Esophagus mucosa (tissue), 1 donor: ENCODE data around the gene FBXO44. TPM values are rescaled to one million over a fixed set of nuclear protein-coding genes. Genes with fewer than 3 reads are reported as not detected.
A peak's percentile ranks its signal among the peaks of the same experiment; 100 is the strongest.

Source experiments
- ATAC-seq: fragments of 200-7000 bp; cut with Tn5 transposase; one replicate; pipeline ENCODE4 v1.9.1; 2020
- total RNA-seq: library from RNA; stranded (reverse); gene quantifications from one replicate; pipeline ENCODE4 v1.2.4, GENCODE V29; 2023
- donor health status: DM: yes; HTN: yes; CAD: no.

The FBXO44 gene
- total RNA-seq, 1 donor from 2014 or later, result 6.4 TPM

DNA sequence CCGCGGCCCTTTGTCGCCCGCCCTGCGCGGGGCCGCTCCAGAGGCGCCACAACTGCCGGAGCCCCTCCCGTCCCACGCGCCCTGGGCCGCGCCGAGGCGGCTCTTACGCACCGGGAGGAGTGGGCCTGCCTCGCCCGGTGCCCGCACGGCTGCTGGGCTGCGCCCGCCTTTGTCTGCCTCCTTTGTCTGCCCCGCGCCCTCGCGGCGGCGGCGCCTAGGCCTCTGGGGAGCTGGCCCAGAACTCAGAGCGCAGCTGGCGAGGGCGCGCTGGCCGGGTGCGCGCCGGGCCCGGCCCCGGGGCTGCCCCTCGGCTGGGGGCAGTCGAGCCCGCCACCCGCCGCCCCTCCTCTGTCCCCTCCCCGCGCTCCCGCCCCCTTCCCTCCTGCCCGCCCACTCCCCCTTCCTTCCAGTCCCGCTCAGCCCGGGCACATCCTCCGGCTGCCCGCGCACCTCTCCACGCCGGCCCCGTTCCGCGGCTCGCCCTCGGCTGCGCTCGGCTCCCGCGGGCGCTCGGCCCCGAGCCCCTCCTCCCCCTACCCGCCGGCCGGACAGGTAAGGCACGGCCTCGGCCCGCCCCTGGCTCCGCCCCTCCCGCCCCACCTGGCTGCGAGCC is 36.7 kb downstream of the FBXO44 start, which contains the start of gene DRAXIN:
Gene DRAXIN (plus strand): TSS at position 409 of the 613 bp plus-strand sequence. CDS start 14,549 bp downstream, outside the sequence.
- peak; percentile 38 for ATAC-seq

DNA sequence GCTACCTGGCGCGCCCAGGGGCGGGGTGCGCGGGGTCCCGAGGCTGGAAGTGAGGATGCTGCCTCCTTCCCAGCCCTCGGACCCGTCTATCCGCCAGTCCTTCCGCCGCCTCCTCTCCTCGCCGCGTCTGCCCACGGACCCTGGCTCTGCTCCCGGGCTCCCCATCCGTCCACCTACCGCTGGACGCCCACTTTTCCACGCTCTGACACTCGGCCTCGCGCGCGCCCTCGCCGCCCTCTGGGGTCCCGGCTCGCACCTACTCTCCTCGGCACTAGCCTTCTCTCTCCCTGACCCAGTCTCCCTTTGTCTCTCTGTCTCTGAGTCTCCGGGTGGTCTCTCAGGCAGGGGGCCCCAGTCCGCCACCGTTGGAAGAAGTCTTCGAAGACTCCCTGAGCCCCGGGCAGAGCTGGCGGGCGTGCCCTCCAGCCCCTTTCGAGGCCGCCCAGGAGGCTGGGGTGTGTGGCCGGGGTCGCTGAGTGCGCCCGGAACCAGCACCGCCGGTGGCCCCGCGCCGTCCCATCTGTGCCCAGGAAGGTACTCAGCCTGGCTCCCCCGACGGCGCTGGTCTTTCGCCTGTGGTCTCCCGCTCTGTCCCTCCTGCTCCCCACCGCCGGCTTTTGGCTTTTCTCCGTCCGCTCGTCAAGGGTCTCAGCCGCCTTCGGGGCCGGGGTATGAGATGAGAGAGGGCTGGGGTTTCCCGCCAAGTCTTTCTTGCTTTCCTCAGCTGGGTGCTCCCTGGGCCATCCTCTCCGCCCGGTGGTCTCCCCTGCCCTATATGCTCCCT is 37.4 kb downstream of the FBXO44 start:
- no peak for ATAC-seq

DNA sequence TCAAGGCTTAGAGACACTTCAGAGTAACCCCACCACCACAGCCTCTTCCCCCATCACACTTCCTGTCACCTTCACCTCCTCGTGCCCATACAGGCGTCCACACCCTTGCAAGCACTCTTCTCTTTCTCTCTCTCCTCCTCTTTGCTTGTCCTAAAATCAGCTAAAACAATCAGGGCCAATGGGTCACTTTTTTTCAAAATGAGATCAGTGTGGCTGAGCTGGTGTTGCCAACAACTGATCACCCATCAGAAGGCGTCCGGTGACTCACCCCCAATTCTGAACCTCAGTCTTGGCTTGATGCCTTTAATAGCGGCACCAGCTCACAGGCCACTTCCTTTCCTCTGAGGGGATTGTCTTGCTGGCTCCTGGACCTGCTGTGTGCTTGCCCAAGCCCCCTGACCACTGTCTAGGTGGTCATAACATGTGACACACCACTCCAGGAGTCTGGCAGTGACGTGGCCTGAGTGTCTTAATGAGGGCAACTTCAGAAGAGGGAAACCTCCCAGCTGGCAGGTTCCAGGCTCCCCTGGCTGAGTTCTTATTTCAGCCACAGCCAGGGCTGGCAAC is 38.4 kb downstream of the FBXO44 start:
- ATAC-seq, result peak; percentile 57

DNA sequence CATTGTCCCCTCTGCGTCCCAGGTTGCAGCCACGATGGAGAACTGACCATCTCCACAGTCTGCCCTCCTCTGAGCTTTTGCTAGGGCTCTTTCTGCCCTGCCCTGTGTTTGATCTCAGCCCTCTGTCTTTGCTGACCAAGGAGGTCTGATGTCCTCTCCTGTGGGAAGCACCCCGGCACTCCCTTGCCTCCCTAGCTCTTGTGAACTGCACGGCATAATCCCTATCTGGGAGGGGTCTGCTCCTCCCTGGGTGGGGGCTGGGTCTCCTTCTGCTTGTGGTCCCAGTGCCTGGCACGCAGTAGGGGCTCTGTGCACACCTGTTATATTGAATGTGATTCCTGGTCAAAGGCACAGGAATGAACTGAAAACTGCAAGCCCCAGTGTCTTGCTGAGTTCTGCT is 39.2 kb downstream of the FBXO44 start:
- no peak for ATAC-seq

DNA sequence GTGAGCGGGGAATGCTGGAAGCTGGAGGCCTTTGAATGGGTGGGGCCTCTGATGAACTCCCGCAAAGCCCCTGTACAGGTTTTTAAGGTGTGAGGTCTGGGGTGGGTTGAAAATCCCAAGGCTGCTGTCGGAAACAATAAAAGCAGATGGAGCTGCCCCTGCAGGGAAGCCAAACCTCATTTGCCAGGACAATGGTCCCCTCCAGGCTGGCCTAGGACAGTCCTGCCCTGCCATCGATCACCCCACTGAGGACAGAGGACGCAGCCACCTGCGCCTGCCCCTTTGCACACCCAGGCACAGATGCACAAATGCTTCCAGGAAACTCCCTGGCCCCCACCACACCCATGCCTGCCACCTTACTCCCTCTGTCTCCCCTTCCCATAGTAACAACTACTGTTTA is 41.2 kb downstream of the FBXO44 start:
- ATAC-seq, result no peak

DNA sequence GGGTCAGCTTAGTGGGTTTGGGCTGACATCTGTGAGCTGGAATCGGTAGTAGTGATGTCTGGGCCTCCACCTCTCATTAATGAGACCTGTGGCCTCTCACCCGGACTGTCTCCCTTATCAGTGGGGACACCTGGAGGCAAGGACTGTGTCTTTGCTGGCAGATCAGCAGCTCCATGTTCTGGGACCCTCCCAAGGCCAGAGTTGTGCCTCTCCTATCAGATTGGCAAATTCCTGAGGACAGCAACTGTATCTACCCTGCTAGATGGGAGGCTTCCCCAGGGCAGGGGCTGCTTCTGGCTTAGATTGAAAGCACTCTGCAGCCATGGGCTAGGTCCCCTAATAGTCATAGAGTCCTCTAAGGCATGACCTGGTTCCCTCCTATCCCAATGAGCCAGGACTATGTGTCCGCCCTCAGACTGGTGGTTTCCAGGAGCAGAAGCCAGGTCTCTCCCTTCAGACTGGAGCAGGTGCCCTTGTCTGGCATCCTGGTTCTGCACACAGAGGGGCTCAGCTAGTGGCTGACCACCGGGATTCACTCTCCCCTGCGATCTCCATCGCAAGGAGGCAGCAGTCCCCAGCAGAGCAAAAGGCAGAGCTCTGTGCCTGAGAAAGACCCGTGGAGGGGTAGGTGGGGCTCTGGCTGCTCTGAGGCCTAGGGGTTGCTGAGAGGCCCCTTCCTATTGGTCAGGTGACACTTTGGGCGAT is 42.7 kb downstream of the FBXO44 start:
- no peak for ATAC-seq

DNA sequence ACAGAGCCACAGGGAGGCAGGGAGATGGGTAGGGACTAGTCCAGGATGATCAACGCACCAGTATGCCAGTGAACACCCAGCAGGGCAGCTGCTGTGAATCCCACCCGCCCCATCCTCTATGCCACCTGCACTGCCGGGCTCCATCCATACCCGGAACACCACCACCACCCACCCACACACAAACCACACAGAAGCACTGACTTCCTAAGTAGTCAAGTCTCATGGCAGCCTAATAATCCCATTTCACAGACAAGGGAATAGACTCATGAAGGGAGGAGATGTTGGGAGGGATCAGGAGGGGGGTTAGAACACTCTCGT is 43.2 kb downstream of the FBXO44 start:
- ATAC-seq, result no peak

DNA sequence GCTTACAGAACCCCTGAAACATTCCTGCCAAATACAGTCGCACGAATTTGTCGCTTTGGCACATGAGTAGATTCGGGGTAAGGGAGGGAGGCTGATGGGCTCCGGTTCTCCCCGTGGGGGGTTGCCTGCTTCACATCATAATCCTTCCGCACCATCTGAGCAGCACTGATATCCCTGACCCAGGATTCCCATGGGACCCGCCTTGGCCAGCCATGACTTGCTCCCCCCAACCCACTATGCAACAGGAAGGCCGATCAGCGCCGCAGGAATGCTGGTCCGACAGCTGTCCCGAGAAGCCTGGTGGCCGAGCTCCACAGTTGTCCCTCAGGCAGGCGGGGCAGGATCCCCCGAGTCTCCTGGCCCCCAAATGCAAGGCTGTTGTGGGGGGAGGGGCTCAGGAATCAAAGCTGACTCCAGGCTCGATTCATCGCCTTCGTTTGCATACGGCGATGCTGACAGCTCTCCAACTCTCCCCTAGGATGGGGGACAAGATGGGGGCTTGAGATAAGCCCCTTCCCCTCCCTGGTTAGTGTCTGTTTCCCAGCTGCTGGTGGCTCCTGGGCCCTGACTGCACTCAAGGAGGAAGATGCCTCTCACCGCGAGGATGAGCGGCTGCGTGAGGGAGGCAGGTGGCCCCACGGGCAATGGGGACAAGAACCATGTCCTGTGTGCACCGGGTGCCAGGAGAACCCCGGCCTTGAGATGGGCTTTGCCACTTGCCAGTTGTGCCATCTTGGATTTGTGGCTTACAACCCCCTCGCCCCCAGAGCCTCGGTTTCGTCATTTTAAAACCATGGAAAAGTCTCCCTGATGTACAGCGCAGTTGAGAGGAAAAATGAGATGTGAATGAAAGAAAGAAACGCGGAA is 46.2 kb downstream of the FBXO44 start:
- ATAC-seq, result no peak

DNA sequence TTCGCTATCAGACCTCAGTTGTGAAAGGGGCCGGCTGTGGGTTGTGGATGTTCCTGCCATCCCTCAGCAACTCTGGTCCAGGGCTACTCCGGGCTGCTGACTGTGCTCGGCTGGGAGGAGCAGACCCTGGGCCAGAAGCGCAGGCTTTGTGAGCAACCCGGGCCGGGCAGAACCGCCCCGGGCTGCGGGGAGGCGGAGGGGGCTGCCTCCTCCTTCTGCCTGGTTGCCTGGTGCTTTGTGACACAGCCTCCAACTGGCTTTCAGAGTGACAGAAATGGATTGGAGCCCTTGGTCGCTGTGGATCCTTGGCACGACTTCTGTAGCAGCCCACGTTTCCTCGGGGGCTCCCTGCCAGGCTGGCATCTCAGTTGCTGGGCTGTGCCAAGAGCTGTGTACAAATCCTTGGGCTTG is 46.9 kb downstream of the FBXO44 start:
- no peak for ATAC-seq

DNA sequence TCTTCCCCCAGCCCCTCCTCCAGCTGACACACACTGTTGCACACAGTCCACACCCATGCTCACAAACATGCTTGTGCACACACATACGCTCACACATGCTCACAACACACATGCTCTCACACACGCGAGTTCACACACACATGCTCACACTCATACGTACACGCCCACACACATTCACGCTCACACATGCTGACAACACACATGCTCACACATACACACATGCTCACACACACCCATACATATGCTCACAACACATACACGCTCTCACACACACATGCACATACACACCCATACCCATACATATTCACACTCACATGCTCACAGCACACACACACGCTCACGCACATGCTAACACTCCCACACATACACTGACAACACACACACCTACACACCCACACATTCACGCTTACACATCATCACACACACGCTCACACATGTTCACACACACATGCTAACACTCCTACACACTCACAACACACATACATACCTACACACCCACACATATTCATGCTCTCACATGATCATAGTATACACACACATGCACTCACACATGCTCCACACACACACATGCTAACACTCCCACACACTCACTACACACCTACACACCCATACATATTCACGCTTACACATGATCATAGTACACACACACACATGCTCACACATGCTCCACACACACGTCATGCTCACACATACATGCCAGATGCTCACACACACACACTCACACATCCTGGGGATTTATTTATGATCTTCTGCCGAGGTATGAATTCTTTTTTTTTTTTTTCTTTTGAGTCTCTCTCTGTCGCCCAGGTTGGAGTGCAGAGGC is 47.5 kb downstream of the FBXO44 start:
- no peak for ATAC-seq

DNA sequence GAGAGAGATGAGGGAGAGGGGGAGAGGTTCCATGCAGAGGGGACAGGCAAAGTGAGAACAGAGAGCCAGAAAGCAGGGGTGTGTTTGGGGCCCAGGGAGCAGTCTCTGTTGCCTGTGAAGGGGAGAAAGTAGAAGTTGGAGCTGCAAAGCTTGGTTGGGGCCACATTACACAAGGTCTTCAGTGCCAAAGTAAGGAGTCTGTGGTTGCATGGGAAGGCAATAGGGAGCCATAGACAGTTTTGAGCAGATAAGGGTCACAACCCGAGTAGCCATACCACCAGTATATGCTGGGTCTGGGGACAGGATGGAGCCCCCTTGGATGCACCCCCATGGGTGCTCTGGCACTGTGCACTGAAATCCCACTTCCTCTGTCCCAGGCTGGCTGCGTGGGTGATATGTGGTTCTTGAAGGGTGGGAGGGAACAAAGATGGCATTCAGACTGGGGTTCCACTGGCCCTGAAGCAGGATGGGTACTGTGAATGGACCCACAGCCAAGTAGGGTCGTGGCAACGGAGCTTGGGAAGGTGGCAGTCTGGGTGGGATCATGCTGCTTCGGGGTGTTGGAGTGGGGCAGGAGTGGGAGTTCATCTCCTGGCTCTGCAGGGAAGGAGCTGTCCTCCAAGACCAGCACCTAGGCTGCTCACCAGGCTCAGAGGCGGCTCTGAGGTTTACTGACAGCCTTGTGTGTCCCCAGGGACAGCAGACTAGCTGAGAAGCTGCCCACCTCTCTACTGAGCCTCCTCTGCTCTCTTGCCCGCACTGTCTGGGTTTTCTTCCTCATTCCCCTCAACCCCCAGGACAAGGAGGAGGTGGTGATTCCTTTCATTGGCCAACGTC is 48.9 kb downstream of the FBXO44 start:
- ATAC-seq, result no peak

DNA sequence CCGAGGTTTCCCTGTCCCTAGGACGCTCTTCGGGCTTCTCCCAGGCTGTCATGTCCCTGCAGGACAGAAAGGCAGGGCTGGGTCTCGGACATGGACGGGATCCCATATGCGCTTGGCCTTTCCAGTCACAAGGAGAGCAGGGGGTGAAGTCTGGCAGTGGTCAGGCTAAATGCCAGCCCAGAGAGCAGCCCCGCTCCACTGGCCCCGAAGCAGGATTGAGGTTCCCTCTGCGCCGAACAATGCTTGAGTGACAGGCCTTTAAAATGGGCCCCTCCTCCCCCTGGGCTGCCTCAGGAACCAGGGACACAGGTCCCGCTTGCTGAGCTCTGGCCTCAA is 49.5 kb downstream of the FBXO44 start:
- ATAC-seq, result no peak

DNA sequence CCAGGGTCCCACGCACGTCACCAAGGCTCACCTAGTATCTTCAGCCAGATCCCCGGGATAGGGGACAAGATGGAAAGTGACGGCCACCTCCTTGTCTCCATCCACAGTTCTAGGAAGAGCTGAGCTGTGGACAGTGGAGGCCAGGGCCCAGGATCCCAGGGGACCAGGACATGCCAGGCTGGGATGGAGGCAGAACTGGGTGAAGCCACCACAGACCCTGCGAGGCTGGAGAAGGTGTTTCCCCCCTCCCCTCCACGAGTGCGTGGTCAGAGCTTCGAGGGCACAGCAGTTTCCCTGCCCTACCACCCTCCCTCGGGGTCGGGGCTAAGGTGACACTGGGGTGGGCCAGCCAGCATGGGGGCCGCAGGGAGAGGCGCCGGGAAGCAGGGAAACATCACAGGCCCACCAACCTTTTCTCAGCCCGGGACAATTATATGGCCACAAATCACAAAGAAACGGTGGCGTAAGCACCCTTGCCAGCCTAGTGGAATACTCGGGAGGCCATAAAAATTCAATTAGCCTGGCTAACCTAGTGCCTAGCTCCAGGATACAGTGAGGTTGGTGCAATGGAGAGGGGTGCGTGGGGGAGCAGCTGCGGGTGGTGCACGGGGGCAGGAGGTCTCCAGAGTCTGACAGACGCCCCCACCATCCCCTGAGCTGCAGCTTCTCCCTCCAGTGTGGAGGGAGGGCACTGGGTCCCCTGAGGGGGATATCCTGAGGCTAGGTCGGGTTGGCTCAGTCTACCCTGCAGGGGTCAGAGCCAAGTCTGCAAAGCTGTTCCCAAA is 50.2 kb downstream of the FBXO44 start:
- ATAC-seq, result no peak

DNA sequence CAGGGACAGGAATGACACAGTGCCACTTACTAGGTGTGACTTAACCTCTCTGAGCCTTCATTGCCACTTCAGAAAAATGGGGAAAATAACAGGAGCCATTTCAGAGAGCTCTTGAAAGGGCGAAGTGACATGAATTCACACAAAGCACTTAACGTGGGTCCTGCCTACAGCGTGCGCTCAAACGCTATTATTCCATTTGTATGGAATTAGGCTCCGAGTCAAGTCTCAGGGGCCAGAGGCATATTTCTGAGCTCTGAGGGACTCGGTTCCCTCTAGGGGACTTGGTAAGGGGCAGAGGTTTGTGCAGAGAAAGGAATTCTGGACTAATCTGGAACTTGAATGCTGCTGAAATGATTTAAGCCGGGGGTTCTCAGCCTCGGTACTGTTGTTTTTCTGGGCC is 50.9 kb downstream of the FBXO44 start:
- ATAC-seq, result no peak

DNA sequence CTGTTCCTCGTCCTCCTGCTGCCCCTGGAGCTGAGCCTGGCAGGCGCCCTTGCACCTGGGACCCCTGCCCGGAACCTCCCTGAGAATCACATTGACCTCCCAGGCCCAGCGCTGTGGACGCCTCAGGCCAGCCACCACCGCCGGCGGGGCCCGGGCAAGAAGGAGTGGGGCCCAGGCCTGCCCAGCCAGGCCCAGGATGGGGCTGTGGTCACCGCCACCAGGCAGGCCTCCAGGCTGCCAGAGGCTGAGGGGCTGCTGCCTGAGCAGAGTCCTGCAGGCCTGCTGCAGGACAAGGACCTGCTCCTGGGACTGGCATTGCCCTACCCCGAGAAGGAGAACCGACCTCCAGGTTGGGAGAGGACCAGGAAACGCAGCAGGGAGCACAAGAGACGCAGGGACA is 51.6 kb downstream of the FBXO44 start:
- no peak for ATAC-seq

DNA sequence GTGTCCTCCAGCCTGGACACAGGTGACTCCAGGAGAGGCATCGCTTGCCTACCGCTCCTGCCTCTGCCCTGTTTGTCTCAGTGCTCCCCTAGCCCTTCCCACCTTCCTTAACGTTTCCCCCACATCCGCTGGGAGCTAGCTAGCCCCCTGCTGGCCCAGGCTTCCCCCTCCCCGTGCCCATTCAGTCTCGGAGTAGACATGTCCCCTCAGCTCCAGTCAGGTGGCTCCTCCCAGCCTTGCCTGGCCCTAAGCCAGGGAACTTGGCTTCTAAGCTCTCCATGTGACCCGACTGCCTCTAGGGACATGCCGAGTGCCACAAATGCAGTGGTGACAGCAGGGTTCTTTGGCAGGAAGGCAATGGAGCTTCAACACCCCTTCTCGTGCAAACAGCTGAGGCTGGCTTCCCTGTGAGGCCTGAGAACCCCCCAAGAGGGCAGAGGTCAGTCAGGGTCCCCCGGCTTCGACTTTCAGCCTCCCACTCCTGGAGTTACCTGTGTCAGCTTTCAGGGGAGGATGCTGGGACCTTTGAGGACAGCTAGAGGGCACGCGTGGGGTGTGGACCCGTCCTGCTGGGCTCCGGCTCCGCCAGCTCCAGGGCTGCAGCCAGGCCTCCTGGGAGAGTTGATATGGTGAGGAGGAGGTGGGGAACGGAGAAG is 53.1 kb downstream of the FBXO44 start:
- peak; percentile 30 for ATAC-seq

DNA sequence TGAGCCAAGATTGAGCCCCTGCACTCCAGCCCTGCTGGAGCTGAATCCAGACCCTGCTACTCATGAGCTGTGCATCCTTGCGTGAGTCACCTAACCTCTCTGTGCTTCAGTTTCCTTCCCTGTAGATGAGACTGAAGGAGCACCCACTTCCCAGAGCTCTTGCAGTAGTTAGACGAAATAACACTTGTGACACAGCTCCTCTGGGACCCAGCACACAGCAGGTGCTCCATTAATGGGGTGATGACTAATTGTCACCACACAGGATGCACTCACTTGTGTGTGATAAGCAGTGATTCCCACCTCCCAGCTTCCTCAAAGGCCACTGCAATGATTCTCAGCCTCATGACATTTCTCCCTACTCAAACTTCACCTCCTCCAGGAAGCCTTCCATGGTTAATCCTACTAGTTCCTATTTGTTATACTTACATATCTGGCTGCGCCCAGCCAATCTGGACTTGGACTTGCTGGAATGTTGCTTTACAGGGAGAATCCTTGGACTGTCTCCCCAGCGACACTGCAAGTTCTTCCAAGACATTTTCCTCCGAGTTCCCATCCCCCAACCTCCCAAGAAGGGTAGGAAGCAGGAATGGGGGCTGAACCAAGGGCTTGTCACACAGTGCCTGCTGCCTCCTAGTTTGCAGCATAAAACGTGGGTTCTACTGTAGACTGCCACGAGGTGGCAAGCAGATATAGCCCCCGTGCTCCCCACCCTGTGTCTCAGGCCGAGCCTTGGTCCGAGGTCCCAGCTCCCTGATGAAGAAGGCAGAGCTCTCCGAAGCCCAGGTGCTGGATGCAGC is 54.1 kb downstream of the FBXO44 start:
- ATAC-seq, result no peak

DNA sequence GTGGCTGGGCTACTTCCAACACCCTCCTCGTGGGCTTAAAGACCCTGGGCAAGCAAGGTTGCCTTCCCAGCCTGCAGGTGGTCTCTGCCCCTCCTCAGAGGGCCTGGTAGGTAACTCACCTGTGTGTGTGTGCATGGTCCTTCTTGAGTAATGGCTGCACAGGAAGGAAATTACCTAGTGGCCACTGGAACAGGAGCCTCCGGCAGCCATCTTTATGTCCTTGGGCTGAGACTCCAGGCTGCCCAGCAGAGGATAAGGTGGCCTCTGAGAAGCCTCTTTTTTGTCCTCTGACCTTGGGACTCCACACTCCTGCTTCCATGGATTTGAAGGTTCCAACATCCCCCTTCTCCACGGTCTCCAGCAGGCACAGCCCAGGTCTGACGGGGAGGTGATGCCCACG is 56.8 kb downstream of the FBXO44 start:
- ATAC-seq, result no peak

DNA sequence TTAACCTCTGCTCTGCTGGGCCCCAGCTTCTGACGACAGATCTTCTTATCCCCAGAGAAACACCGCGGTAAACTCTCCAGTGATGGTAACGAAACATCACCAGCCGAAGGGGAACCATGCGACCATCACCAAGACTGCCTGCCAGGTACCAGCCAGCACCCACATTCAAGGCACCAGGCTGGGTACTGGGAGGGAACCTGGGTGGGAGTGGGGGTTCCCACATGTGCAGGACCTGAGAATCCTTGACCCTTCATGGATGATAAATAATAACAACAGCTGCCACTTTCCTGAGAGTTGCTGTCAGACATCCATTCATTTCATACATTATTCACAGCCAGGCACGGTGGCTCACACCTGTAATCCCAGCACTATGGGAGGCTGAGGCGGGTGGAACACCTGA is 57.6 kb downstream of the FBXO44 start:
- ATAC-seq, result no peak
